Measurements from ENCODE around the gene PFN3. TPM values are rescaled to one million over a fixed set of nuclear protein-coding genes. Genes with fewer than 3 reads are reported as not detected.

PFN3 gene
- total and polyA plus RNA-seq, 2 of the 13 experiments (the other 11 are each of a cell fraction or from before 2014, with no cell fraction given): not detected

GRCh38 chr5:177425801-177426565 is 25.5 kb upstream of the PFN3 start (continued):
- peak; percentile 63; the same call in 1 of the 2 replicates for TF ChIP-seq ATF7 (IDR thresholded peaks at IDR 0.05)
- no peak for TF ChIP-seq ATF7 (CRISPR knock-in tag; IDR thresholded peaks at IDR 0.05)
- peak; percentile 86 for TF ChIP-seq ZNF777 (CRISPR knock-in tag; IDR thresholded peaks at IDR 0.05)
- no peak for TF ChIP-seq CCAR2 (optimal IDR thresholded peaks at IDR 0.05; ENCODE audit: low read depth, low read length)
- TF ChIP-seq ZNF619 (CRISPR knock-in tag; IDR thresholded peaks at IDR 0.05): 0 out of 2 replicates have a peak, but pooled peaks have one; percentile 48
- TF ChIP-seq MNT (IDR thresholded peaks at IDR 0.05): peak; percentile 31; the same call in 1 of the 2 replicates
- TF ChIP-seq ZSCAN12 (CRISPR knock-in tag; IDR thresholded peaks at IDR 0.05): peak; percentile 57; the same call in 1 of the 2 replicates
- peak; percentile 91 for TF ChIP-seq ZNF501 (CRISPR knock-in tag; IDR thresholded peaks at IDR 0.05)
- no peak for TF ChIP-seq PLRG1 (conservative IDR thresholded peaks at IDR 0.05)
- TF ChIP-seq IRF9 (CRISPR knock-in tag; IDR thresholded peaks at IDR 0.05; ENCODE audit: borderline replicate concordance): no peak
- no peak for TF ChIP-seq GMEB2 (CRISPR knock-in tag; IDR thresholded peaks at IDR 0.05; ENCODE audit: low read depth)
- TF ChIP-seq ISL2 (CRISPR knock-in tag; IDR thresholded peaks at IDR 0.05): 0 out of 2 replicates have a peak, but pooled peaks have one; percentile 25
- TF ChIP-seq SIX4 (CRISPR knock-in tag; IDR thresholded peaks at IDR 0.05): peak; percentile 47; the same call in 1 of the 2 replicates
- no peak for TF ChIP-seq GPBP1L1 (CRISPR knock-in tag; IDR thresholded peaks at IDR 0.05)
- peak; percentile 35; the same call in 1 of the 2 replicates for TF ChIP-seq PHF20 (CRISPR knock-in tag; IDR thresholded peaks at IDR 0.05)
- TF ChIP-seq TFE3 (CRISPR knock-in tag; IDR thresholded peaks at IDR 0.05): 0 out of 2 replicates have a peak, but pooled peaks have one; percentile 25
- TF ChIP-seq PCBP1 (IDR thresholded peaks at IDR 0.05; ENCODE audit: borderline replicate concordance, low read depth, low read length): no peak
- TF ChIP-seq SRF (IDR thresholded peaks at IDR 0.05; ENCODE audit: low read depth, low read length): peak; percentile 96
- TF ChIP-seq ZFP36 (IDR thresholded peaks at IDR 0.05; ENCODE audit: borderline replicate concordance, low read depth, low read length, partially characterized antibody): no peak
- no peak for TF ChIP-seq CHD2 (IDR thresholded peaks at IDR 0.05; ENCODE audit: low read depth, low read length)
- TF ChIP-seq EP300 (IDR thresholded peaks at IDR 0.05; ENCODE audit: low read depth in 2 of 2, low read length in 2 of 2): no peak
- 0 out of 2 replicates have a peak, but pooled peaks have one; percentile 37 for TF ChIP-seq EP300 (CRISPR knock-in tag; IDR thresholded peaks at IDR 0.05; ENCODE audit: borderline replicate concordance)

All from HepG2 (cell line).